HG03097 (cell line): ENCODE measurements around the gene RAX.
"Not testable (repeated sequence)": the region's sequence is repeated elsewhere in the genome, so short reads cannot be mapped to it uniquely, and the experiment has no call there.

Experiments used
- ATAC-seq: cut with Tn5 transposase; IDR thresholded peaks from one replicate; pipeline ENCODE4 v1.9.1; 2021; ENCODE audit not compliant: unreplicated experiment, low FRiP score

Gene RAX

DNA sequence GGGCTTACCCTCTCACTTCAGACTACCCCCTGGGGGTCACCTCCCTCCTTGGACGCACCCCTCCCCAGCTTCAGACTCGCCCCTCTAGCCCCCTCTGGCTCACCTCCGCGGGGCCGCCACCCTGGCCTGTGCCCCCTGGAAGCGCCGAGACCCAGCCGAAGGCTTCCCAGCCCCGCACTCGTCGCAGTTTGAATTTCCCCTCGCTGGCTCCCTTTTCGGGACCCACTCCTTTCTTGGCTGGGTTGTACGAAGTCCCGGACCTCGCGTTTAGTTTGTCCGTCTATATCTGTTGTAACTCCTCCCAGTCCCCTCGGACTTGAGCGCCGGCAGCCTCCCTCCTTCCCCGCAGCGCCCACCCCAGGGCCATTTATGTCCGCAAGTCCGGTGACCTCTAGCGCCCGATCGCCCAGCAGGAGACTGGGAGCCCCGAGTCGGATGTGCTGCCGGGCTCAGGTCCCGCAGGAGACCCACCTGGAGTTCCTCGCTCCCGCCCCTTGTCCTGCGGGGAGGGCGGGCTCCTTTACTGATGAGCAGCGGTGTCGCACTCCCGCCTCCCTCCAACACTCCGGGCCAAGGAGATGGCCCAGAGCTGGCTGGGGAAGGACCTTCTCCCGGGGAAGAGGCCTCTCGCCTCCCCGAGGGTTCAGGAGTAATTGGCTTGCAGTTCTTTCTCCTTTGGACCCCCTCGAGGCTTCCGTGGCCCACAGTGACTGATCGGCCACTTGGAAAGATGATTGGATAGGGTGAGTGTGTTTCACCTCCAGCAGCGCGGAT is 692 bp upstream of the RAX start:
- ATAC-seq: no peak

DNA sequence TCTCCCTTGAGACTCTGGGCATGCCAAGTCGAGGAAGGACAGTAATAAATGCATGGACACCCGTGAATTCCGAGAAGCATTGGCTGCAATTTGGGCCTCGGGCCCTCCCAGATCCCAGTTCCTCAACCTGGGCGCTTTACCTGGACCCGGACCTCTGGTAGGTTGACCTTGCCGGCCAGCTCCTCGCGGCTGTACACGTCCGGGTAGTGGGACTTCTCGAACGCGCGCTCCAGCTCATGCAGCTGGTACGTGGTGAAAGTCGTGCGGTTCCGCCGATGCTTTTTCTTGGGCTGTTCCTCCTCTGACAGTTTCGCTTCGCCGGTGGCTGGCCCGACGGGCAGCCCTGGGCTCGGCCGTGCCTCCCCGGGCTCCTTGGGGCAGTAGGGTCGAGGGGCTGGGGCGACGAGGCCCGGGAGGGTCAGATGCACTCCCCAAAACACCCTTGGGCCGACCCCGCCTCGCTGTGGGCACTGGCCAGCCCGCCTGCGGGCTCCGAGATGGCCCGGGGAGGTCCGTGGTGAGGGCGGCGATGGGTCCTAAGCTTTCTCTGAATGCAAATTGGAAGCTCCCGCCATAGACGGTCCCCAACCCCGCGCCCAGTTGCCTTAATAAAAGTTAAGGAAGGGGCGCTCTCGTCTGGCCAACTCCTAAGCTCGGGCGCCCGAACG is 899 bp downstream of the RAX start:
- ATAC-seq: no peak

DNA sequence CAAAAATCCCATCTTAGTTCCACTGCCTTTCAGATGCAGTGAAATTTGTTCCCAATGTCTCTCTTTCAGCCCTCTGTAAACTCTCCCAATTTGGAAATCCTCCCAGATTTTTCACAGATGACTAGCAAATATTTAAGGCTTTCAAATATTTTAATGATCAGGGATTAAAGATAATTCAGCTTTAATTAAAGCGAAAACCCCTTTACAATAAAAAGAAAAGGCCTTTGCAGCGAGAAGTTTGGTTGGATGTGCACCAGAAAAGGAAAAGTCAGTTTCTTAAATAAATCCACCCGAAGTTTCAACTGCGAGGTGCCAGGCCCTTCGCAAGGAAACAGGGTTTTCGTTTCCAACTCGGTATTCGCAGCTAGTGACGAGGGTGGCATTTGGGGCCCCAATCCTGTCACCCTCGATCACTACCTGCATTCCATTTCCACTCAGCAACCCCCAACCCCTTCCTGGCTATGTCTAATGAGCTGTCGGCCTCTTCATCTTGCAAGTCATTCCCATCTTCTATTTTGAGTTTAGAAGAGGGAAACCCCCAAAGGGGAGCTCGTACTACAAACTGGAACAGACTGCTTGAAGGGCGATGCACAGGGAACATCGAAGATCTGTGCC is 1.5 kb downstream of the RAX start:
- no peak for ATAC-seq

DNA sequence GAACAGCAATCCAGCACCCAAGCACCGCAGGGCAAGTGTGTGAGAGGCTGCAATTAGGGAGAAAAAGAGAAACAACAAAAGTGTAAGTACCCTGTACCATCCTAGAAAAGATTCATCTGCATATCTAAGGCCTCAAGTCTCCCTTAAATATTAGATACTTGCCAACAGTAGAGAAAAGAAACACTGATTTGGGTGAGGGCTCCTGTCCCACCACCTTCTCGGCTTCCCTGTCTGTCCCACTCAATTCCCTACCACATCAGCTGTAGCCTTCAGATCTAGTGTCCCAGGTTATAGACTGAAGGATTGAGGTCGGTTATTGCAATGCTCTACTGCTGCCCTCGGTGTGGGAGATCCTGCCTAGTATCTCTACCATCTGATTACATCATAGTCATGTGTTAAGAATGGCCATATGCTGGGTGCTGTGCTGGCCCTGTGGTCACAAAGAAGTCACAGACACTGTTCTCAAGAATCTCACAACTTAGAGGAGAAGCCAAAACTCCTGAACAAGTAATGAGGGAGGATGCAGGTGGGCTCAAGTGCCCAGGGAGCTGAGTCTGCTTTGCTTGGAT is 2.5 kb downstream of the RAX start:
- no peak for ATAC-seq

DNA sequence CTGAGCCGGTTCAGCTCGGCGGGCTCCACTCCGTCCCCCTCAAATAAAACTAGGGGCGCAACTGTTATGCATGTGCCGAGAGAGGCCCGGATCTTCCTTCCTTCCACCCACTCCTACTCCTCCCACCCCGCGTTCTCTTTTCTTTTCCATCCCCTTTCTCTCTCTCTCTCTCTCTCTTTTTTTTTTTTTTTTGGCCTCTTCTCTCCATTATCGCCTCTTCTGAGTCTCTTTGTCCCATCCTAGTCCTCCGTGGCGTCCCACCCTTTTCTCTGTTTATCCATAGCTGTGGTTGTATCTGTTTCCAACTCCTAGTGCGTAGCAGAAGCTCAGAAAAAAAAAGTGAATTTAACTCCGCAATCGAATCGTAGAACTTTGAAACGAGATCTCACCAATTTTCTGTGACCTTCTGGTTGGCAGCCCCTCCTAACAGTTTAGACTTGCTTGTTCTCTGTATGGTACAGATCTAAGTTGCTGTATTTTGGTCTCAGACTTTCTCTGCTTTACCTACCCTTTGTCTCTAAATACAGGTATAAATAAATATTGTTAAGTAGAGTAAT is 3.6 kb downstream of the RAX start:
- no peak for ATAC-seq

DNA sequence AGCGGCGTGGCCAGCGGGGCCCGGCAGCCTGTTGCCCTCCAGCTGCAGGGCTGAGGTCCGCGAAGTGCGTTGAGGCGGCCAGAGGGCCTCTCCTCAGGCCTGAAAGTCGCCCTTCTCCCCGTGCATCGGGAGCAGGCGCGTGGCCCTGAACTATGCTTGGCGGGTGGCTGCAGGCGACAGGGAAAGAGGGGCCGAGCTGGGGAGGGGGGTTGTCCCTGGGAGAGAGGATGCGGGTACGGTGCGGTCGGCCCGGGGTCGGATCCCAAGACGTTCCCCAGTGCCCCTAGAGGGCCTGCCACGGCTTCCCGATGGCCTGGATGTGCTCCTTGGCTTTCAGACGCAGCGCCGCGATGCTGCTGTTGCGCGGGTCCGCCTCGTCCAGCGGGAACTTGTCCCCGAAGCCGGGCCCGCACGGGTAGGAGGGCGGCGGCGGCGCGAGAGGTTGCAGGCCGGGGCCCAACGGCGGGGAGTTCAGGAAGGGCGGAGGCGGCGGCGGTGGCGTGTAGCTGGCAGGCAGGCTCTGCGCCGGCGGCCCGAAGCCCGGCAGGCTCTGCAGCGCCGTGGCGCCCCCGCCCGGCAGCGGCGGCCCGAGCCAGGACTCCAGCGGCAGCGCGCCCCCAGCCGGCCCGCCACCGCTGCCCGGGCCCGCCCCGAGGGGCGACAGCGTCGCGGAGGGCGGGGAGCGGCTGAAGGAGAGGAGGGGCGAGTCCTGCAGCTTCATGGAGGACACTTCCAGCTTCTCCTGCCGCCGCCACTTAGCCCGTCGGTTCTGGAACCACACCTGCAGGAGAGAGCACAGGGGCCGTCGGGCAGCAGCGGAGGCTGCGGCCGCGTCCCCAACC is 4.3 kb downstream of the RAX start:
- no peak for ATAC-seq

DNA sequence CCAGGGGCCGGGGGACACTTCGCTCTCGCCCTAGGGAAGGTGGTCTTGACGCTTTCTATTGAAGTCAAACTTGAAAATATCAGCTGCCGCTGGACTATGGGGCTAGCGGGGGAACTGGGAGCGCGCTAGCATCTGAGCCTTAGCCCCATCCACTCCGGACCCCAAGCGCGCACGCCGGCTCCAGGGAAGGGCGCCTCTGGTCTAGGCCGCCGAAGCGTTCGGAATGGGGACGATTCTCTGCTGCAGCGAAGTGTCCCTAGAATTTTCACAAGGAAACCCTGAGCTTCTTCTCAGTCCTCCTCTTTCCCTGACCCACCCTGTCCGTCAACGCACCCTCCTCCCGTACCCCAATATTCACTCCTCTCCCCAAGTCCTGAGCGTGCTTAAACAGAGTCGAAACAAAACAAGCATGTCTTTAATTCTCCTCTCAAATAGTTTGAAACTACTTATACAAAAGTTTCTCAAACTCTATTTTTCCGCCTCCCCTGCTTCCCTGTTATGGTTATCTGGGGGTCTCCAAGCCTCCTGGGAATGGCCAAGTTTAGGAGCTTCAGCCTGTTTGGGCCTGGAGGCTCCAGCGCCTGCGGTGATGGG is 5.0 kb downstream of the RAX start:
- ATAC-seq: no peak

DNA sequence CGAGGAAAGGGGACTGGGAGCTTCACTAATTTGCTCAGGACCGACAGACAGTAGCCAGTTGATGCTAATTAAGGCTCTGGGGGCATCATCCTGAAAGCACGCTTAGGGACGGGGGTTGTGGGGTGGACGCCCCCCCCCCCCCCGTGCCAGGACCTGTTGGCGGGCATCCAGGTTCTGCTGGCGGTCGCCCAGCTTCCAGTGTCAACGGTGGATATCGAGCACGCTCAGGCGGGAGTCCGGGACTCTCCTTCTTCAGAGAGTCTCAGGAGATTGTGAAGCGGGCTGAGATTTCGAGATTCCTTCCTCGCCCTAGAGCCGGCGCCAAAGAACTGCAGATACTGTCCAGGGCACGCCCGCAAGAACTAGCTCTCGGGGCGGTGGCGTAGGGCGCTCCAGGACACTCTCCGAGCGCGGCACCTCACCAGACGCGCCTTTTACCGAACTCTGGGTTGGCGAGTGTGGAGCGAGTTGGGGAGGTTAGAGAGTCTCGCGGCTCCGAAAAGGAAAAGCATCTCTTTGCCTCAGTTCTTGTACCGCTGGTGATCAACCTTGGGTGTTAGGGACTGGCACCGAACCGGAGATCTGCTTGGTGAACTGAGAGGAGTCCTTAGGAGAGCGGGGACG is 5.6 kb downstream of the RAX start:
- ATAC-seq: no peak

DNA sequence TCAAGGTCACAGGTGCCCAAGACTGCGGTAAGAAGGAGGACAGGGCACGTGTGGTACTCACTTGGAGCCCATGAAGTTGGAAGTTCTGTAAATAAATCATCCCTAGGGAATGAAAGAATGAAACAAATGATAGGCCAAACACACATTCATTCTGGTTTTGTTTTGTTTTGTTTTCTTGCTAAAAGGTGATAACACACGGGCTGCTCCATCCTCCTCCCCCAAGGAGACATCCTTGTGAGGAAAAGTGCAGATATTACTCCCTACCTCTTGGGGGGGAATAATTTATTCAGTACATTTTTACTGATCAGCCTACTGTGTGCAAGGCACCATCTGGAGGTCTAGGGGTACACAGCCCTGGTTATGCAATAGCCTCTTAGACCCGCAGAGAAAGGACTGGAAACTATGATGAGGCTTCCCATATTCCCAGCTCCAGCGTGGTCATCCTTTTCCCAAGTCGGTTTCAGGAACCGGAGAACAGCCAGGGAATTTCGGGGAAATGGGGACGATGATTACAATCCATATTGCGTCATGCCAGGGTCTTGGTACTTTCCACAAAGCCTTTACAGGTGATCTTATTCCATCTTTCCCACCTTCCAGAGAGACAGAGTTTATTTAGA is 6.3 kb downstream of the RAX start:
- ATAC-seq: no peak

DNA sequence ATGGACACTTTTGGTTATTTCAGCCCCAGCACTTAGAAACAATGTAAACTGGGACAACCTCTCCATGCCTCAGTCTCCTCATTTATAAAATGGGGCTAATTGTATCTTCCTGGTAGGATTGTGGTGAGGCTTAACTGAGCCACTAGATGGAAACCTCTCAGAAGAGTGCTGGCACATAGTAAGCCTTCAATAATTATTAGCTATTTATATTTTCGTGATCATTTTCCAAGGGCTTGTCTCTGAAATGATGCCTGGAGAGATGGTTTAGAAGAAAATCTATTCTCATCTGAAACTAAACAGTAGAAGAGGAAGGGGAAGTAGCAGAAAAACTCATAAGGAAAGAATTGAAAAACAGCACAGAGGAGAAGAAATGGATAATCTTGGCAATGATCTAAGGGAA is 6.8 kb downstream of the RAX start:
- no peak for ATAC-seq

DNA sequence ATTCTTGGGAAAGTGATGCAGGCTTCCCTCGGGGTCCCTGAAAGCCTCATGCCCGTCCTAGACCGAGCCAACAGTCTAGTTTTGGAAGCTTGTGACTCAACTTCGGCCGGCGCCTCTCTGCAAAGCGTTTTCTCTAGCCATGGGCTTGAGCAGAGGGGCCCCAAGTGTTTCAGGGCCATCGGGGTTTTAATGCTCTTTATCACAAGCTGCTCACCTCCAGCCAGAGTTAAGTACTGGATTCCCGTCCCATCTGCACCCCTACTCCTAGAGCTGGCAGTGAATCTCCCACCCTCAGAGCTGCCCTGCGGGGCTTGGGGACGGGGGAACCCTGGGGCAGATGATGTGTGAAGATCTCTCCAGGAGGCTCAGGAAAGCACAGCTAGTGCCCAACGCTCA is 7.3 kb downstream of the RAX start:
- ATAC-seq: no peak

DNA sequence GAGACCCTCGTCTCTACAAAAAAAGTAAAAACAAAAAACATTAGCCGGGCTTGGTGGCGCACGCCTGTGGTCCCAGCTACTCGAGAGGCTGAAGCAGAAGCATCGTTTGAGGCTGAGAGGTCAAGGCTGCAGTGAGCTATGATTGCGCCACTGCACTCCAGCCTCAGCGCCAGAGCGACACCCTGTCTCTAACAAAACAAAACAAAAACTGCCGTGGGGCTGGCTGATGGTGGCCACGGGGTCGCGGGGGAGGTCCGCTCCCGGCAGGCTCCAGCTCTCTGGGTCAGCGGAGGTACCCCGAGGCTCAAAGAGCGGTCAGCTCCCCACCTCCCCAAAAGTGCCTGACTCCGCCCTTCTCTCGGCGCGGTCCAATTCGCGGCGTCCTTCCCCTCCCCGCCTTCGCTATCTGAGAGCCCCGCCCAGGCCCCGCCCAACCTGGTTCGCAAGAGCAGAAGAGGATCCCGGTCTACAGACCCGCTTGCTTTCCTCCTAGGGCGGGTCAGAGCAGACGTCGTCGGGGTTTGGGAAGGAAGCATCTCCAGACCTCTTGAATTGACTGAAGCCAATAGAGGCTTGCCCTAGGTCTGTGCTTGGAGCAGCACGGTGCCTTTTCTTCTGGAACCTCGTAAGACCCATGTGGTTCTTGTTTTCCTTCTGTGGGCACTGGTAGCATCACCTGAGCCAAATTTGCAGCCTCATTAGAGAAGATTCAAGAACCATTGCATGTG is 7.8 kb downstream of the RAX start:
- ATAC-seq: no peak

DNA sequence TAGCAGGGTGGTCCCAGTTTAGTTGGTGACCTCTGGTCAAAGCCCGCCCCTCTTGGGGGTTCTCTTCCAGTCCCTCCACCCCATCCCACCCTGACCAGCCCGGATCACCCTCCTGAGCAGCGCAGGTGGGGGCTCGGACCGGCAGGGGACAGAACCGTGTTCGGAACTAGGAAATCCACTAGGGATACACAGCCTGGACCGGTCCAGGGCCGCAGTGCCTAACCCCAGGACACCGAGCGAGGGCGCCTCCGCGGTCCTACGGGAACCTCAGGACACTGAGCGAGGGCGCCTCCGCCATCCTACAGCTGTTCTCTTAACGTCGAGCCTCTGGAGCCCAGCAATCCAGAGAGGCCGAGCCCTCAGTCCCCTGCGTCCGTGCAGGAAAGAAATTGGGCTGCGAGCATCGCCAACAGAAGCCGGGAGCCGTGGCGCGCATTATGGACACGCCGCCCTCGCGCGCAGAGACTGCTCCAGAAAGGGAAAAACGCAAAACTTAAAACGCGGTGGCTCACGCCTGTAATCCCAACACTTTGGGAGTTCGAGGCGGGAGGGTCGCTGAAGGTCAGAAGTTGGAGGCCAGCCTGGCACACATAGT is 8.5 kb downstream of the RAX start:
- ATAC-seq: no peak

DNA sequence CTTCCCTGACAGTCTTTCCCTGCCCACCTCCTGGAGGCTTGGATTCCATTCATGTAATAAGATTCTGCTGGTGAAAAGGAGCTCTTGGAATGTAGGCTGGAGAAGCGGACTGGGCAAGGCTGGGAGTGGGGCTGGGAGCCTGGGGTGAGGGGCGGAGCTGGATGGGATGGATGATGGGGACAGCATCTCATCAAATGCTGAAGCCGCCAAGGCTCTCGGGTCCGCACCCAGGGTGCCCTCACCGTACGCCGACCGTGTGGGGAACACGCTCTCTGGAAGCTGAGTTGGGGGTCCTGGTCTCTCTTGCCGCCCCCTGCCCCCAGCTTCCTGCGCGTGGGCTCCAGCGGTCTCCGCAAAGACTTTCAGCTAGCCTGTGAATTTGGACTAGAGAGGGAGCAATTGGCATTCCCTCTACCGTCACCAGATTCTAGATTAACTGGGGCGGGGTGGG is 9.1 kb downstream of the RAX start:
- ATAC-seq: no peak

DNA sequence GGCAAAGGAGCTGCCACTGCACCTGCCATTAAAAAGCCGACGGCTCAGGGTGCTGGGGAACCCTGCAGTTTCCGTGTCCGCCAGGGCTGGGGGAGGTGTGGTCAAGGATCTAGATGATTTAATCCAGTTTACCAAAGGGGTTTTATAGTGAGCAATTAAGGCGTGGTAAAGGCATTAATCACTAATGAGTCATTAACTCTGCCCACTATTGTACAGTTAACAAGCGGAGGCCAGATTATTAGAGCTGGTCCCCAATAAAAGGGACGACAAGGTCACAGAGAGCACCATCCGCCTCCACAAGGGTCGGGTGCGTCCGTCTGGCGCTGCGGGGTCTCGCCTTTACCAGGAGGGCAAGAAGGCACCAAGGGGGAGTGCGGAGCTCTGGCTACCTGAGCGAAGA is 9.6 kb downstream of the RAX start:
- no peak for ATAC-seq

DNA sequence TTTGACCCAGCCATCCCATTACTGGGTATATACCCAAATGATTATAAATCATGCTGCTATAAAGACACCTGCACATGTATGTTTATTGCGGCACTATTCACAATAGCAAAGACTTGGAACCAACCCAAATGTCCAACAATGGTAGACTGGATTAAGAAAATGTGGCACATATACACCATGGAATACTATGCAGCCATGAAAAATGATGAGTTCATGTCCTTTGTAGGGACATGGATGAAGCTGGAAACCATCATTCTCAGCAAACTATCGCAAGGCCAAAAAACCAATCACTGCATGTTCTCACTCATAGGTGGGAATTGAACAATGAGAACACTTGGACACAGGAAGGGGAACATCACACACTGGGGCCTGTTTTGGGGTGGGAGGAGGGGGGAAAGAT is 11.0 kb downstream of the RAX start:
- not testable (repeated sequence) for ATAC-seq

DNA sequence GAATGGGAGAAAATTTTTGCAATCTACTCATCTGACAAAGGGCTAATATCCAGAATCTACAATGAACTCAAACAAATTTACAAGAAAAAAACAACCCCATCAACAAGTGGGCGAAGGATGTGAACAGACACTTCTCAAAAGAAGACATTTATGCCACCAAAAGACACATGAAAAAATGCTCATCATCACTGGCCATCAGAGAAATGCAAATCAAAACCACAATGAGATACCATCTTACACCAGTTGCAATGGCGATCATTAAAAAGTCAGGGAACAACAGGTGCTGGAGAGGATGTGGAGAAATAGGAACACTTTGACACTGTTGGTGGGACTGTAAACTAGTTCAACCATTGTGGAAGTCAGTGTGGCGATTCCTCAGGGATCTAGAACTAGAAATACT is 11.4 kb downstream of the RAX start:
- ATAC-seq: not testable (repeated sequence)

DNA sequence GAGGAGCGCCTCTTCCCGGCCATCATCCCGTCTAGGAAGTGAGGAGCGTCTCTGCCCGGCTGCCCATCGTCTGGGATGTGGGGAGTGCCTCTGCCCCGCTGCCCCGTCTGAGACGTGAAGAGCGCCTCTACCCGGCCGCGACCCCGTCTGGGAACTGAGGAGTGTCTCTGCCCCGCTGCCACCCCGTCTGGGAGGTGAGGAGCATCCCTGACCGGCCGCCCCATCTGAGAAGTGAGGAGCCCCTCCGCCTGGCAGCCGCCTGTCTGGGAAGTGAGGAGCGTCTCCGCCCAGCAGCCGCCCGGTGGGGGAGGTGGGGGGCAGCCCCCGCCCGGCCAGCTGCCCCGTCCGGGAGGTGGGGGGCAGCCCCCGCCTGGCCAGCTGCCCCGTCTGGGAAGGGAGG is 17.8 kb downstream of the RAX start:
- not testable (repeated sequence) for ATAC-seq
